Heart left ventricle (tissue), 16 donors: ENCODE measurements around the gene ESPN. TPM values are rescaled to one million over a fixed set of nuclear protein-coding genes. Genes with fewer than 3 reads are reported as not detected.

ENCODE experiments used
- ATAC-seq, 4 donors: fragments of 200-7000 bp; cut with Tn5 transposase; one replicate each; pipeline ENCODE4 v1.9.1; 2020 to 2022; ENCODE audit warnings: moderate library complexity in 4 of 4, mild to moderate bottlenecking in 3 of 4, moderate number of reproducible peaks in 1 of 4
- DNase-seq, 5 donors: peaks; one replicate each; pipeline ENCODE4 v3.0.0-alpha.2; 2020
- H3K27ac ChIP-seq, 12 donors: fragments of 200-600 bp; sonication (generic) in 4 of 12; one replicate each; pipeline versions ENCODE4 v1.5.0 to v1.8.0; 2016 to 2022; ENCODE audit warnings: mild to moderate bottlenecking in 2 of 12
- H3K27me3 ChIP-seq, 9 donors: fragments of 200-600 bp; sonication (generic) in 2 of 9; one replicate each; pipeline versions ENCODE4 v1.5.1 to v1.8.0; 2016 to 2022; ENCODE audit warnings: mild to moderate bottlenecking in 3 of 9
- H3K36me3 ChIP-seq, 9 donors: fragments of 200-600 bp; sonication (generic) in 2 of 9; one replicate each; pipeline versions ENCODE4 v1.5.0 to v1.8.0; 2018 to 2022; ENCODE audit warnings: mild to moderate bottlenecking in 2 of 9
- H3K4me1 ChIP-seq, 12 donors: fragments of 200-600 bp; sonication (generic) in 4 of 12; one replicate each; pipeline versions ENCODE4 v1.5.0 to v1.8.0; 2016 to 2022; ENCODE audit warnings: mild to moderate bottlenecking in 3 of 12
- H3K4me3 ChIP-seq, 12 donors: fragments of 200-600 bp; sonication (generic) in 4 of 12; one replicate each; pipeline versions ENCODE4 v1.5.0 to v1.8.0; 2017 to 2022; ENCODE audit warnings: mild to moderate bottlenecking in 9 of 12, moderate library complexity in 4 of 12
- H3K9me3 ChIP-seq, 12 donors: fragments of 200-600 bp; sonication (generic) in 4 of 12; one replicate each; pipeline versions ENCODE4 v1.5.0 to v1.8.0; 2016 to 2022; ENCODE audit warnings: mild to moderate bottlenecking in 1 of 12
- CTCF ChIP-seq, 12 donors: fragments of 200-600 bp; sonication (generic) in 4 of 12; IDR thresholded peaks; one replicate each; pipeline versions ENCODE4 v1.5.0 to v1.8.0; 2018 to 2022; ENCODE audit warnings: antibody characterized with exemption in 12 of 12, mild to moderate bottlenecking in 5 of 12
- POLR2A ChIP-seq, 2 donors: fragments of 450-650 bp; IDR thresholded peaks; one replicate each; pipeline ENCODE4 v1.6.1; 2017; ENCODE audit warnings: antibody characterized with exemption in 2 of 2, mild to moderate bottlenecking in 2 of 2, moderate library complexity in 2 of 2
- WGBS, 4 donors: extraction: QIAGEN DNeasy Blood & Tissue Kit in 2 of 4; methylation state at CpG; one replicate each; pipeline versions ENCODE4 v1.1.5 to v1.1.7; 2013 to 2018; 5-methylcytosine and 5-hydroxymethylcytosine counted together
- intact Hi-C, 10 donors: fragments of 100-400 bp; cut with DNase I; formaldehyde crosslinking; loops; one replicate each; pipeline versions ENCODE4 v1.11.1 to v1.14.2; 2022
- polyA plus RNA-seq, 2 donors: library from polyadenylated mRNA; stranded (reverse); fragments of 200-250 nt; gene quantifications; one replicate each; pipeline ENCODE4 v1.2.3, GENCODE V29; 2013
- total RNA-seq, 9 donors: library from RNA; depleted of rRNA in 2 of 9; stranded (reverse); fragments of >200 nt in 2 of 9; fragmentation: NEBNext Ultra II Directional in 3 of 9; extraction: Animal tissue kit (Norgen Biotek cat#: 25700) in 3 of 9; gene quantifications; one replicate each; pipeline versions ENCODE4 v1.1.0 to v1.2.4, GENCODE V29; 2016 to 2023
- donor health status: ischemic (EF 13 %, LVEDD 7.1; RV severe dilation, severe dysfunction).
- donor health status: healthy with polysubstance abuse.
- donor health status: DM: no; HTN: yes; CAD: no.
- donor health status: DM: no; HTN: no; CAD: no.
- donor health status: ischemic (EF 25% LVEDD 6.9; RV normal size, moderate dysfunction).
- donor health status: ischemic (EF 25% LVEDD 5.7; RV mildly dilated, moderate dysfunction).
- donor health status: healthy.
- donor health status: DM: yes; HTN: yes; CAD: no.
- donor health status: ischemic (EF 35%, LVEDD 5.7; RV mildly dilated, moderate dysfunction).
- donor health status: nonischemic (EF 11% LVEDD 7.7; RV severe dilation, severe dysfunction).
- donor health status: DM: yes; HTN: yes; CAD: no.
- donor health status: PGD.
- donor health status: ischemic (EF 29% LVEDD 5.4; RV normal size, mild dysfunction).
- donor health status: nonischemic (EF 23%, LVEDD 6.1; RV moderate dilation, normal function).

The ESPN gene
- total and polyA plus RNA-seq, 11 donors: 0.10 to 1.3 (median 0.21) TPM; not detected in 6

DNA sequence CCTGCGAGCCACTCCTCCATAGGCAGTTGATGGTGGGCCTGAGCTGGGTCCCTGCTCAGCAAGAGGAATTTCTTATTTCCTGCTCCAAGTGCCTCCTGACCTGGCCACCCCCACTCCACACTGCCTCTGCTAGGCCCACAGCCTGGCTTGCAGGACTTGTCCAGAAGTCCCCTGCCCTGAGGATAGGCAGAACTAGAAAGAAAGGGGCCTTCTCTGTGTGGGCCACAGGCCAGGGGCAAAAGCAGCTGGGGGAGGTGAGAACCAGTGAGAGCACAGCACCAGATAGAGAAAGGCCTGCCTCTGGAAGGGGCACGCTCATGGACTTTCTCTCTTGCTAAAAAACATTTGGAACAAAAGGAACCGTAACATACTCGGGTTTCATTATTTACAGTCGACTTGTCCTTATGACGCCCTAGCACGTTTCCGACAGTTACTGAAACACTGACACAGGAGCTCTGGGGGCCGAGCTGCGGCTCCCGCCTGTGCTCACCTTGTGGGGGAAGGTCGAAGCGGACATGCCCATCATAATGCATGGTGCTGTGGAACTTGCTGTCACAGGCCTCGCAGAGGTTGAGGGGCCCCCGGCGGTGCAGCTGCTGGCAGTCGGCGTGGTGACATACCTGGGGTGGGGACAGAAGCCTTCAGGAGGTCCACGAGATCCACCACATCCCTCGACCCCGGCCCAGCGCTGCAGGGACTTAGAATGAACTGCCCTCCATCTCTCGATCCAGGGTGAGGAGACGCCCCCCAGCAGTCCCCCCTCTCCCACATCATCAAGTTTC is 52.7 kb downstream of the ESPN start:
- Histone ChIP-seq H3K9me3 (no peaks in the 10 kb centered on the region), H3K27me3 (no peaks in the 10 kb centered on the region), H3K27ac (no peak overlapping the region), H3K4me1 (peaks cover 0 to 6% (median 0%) of the 10 kb centered on the region in 12 donors), H3K36me3 (peaks cover 0 to 47% (median 20%) of the 10 kb centered on the region in 9 donors), H3K4me3 (no peak overlapping the region)
- DNase-seq: no peak
- 88 to 90% (median 88%) methylated on average over 24 of the region's 24 CpGs for WGBS, 4 donors
- TF ChIP-seq POLR2A (IDR thresholded peaks at IDR 0.05): no peak
- no peak for TF ChIP-seq CTCF (IDR thresholded peaks at IDR 0.05)
- no peak for ATAC-seq
- intact Hi-C loops: no loop called here

DNA sequence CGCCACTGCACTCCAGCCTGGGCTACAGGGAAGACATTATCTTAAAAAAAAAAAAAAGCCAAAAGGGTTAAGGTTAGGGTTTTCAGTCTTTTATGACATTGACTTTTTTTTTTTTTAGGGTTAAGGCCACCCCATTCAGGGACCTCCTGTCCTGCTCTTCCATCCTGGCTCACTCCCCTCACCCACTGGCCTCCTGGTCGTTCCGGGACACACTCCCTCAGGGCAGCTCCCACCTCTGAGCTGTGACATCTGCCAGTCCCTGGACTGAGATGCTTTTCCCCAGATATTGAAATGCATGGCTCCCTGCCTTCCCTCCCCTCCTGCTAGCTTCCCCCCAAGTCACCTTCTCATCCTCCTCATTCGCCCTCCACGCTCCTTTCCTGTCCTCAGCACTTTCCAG is 57.2 kb downstream of the ESPN start:
- 77 to 85% (median 82%) methylated on average over 5 of the region's 5 CpGs for WGBS, 4 donors
- H3K27ac ChIP-seq: no peak overlapping the region
- no peak for DNase-seq
- peaks cover 0 to 23% (median 4%) of the 10 kb centered on the region in 9 donors for H3K27me3 ChIP-seq
- H3K4me1 ChIP-seq: peaks cover 0 to 21% (median 12%) of the 10 kb centered on the region in 12 donors
- H3K9me3 ChIP-seq: no peaks in the 10 kb centered on the region
- intact Hi-C loops: loop anchor here in 5 of 10 donors (10.0 kb wide), 3 partner anchors 73 to 163 kb away; partner anchors contain the start of genes NOL9 (in 1 of the 5) and TAS1R1 (in 1 of the 5)
- no peak for ATAC-seq
- H3K36me3 ChIP-seq: peaks cover 0 to 13% (median 0%) of the 10 kb centered on the region in 9 donors
- no peak for TF ChIP-seq POLR2A (IDR thresholded peaks at IDR 0.05)
- no peak for TF ChIP-seq CTCF (IDR thresholded peaks at IDR 0.05)
- H3K4me3 ChIP-seq: no peak overlapping the region

GRCh38 chr1:6483017-6483760 is 58.6 kb downstream of the ESPN start:
- WGBS, 4 donors: 83 to 90% (median 86%) methylated on average over 14 of the region's 14 CpGs
- ATAC-seq (no peak), DNase-seq (no peak)
- Histone ChIP-seq H3K27ac (no peak overlapping the region), H3K9me3 (no peaks in the 10 kb centered on the region), H3K27me3 (peaks cover 0 to 23% (median 4%) of the 10 kb centered on the region in 9 donors), H3K36me3 (peaks cover 0 to under 1% (median 0%) of the 10 kb centered on the region in 9 donors), H3K4me3 (no peak overlapping the region), H3K4me1 (peaks cover 0 to 24% (median 15%) of the 10 kb centered on the region in 12 donors)
- TF ChIP-seq CTCF (IDR thresholded peaks at IDR 0.05) (no peak), POLR2A (IDR thresholded peaks at IDR 0.05) (no peak)
- intact Hi-C loops: loop anchor here in 5 of 10 donors (10.0 kb wide), 3 partner anchors 72 to 162 kb away; partner anchors contain the start of genes NOL9 (in 1 of the 5) and TAS1R1 (in 1 of the 5)

- H3K4me1 ChIP-seq: peaks cover 0 to 26% (median 15%) of the 10 kb centered on the region in 12 donors
- peaks cover 0 to 23% (median 4%) of the 10 kb centered on the region in 9 donors for H3K27me3 ChIP-seq
- H3K9me3 ChIP-seq: no peaks in the 10 kb centered on the region
- no peak for DNase-seq
- intact Hi-C loops: loop anchor here in 5 of 10 donors (10.0 kb wide), 3 partner anchors 71 to 161 kb away; partner anchors contain the start of genes NOL9 (in 1 of the 5) and TAS1R1 (in 1 of the 5)
- TF ChIP-seq POLR2A (IDR thresholded peaks at IDR 0.05) (no peak), CTCF (IDR thresholded peaks at IDR 0.05) (no peak)
- no peak for ATAC-seq
- H3K27ac ChIP-seq: no peak overlapping the region
- WGBS, 4 donors: 85 to 95% (median 92%) methylated on average over 6 to 7 of the region's 7 CpGs
- H3K4me3 ChIP-seq: peak overlapping the region in 1 of 12 donors; percentile 68
- H3K36me3 ChIP-seq: no peaks in the 10 kb centered on the region
Observed at GRCh38 chr1:6483761-6484117, 59.2 kb downstream of the ESPN start.
